ENCODE results near the gene YLPM1. TPM values are rescaled to one million over a fixed set of nuclear protein-coding genes. Genes with fewer than 3 reads are reported as not detected.
A peak's percentile ranks its signal among the peaks of the same experiment; 100 is the strongest.

YLPM1 gene
- total and polyA plus RNA-seq, 11 donors, result 15.0 to 48.1 (median 25.5) TPM

- H3K4me3 ChIP-seq, result no peak overlapping the region
- peaks cover 0 to 23% (median 0%) of the 10 kb centered on the region in 12 donors for H3K4me1 ChIP-seq
- DNase-seq (peak in 1 of 5 donors; percentile 32), ATAC-seq (peak in 2 of 4 donors; percentile 34 to 45)
- intact Hi-C loops (cut with DNase I), result no loop called here
- H3K27me3 ChIP-seq, result no peaks in the 10 kb centered on the region
- peaks cover 0 to 3% (median 0%) of the 10 kb centered on the region in 9 donors for H3K36me3 ChIP-seq
- 65 to 83% (median 74%) methylated on average over 3 of the region's 3 CpGs for WGBS, 4 donors
- H3K27ac ChIP-seq, result no peak overlapping the region
- no peaks in the 10 kb centered on the region for H3K9me3 ChIP-seq
- TF ChIP-seq POLR2A (IDR thresholded peaks at IDR 0.05) (no peak), CTCF (IDR thresholded peaks at IDR 0.05) (no peak)
These were observed 83.1 kb downstream of the YLPM1 start for GRCh38 chr14:74846168-74846567.

GRCh38 chr14:74846968-74847665 lies 84.0 kb downstream of the YLPM1 start:
- DNase-seq, result no peak
- ATAC-seq, result no peak
- intact Hi-C loops (cut with DNase I), result no loop called here
- Histone ChIP-seq H3K27ac (no peak overlapping the region), H3K9me3 (no peaks in the 10 kb centered on the region), H3K4me1 (peaks cover 0 to 23% (median 0%) of the 10 kb centered on the region in 12 donors), H3K36me3 (no peaks in the 10 kb centered on the region), H3K27me3 (no peaks in the 10 kb centered on the region), H3K4me3 (no peak overlapping the region)
- WGBS, 4 donors, result 88 to 97% (median 91%) methylated on average over 1 of the region's 1 CpG
- TF ChIP-seq POLR2A (IDR thresholded peaks at IDR 0.05) (no peak), CTCF (IDR thresholded peaks at IDR 0.05) (no peak)

- ATAC-seq (no peak), DNase-seq (no peak)
- WGBS, 4 donors, result 92 to 98% (median 94%) methylated on average over 2 of the region's 2 CpGs
These were observed 85.7 kb downstream of the YLPM1 start for GRCh38 chr14:74848768-74849167.

More at GRCh38 chr14:74848768-74849167, 85.7 kb downstream of the YLPM1 start:
- TF ChIP-seq CTCF (IDR thresholded peaks at IDR 0.05) (no peak), POLR2A (IDR thresholded peaks at IDR 0.05) (no peak)
- Histone ChIP-seq H3K4me3 (no peak overlapping the region), H3K27me3 (no peaks in the 10 kb centered on the region), H3K27ac (no peak overlapping the region), H3K36me3 (no peaks in the 10 kb centered on the region), H3K9me3 (no peaks in the 10 kb centered on the region), H3K4me1 (peaks cover 0 to 27% (median 0%) of the 10 kb centered on the region in 12 donors)
- intact Hi-C loops (cut with DNase I), result no loop called here
